K562 (cell line): ENCODE data around the gene TTC21A. TPM values are rescaled to one million over a fixed set of nuclear protein-coding genes. Genes with fewer than 3 reads are reported as not detected.

ENCODE experiments used
- KLF10 ChIP-seq: fragments of 250-450 bp; sonication (Bioruptor Pico); IDR thresholded peaks from 2 replicates; pipeline ENCODE4 v1.6.1; 2021; ENCODE audit warnings: matching md5 sums
- MECOM ChIP-seq: fragments of 250-450 bp; sonication (Bioruptor Pico); IDR thresholded peaks from 2 replicates; pipeline ENCODE4 v1.8.0; 2022; ENCODE audit warnings: inconsistent platforms
- MYNN ChIP-seq, 2 experiments: sonication (generic); formaldehyde crosslinking in 1 of 2; IDR thresholded peaks; 2 replicates each; pipeline versions ENCODE4 v1.5.0 to v1.6.1; 2016 to 2020; ENCODE audit warnings: antibody characterized with exemption in 1 of 2, missing genetic modification reagents in 1 of 2
- POLR2AphosphoS5 ChIP-seq: IDR thresholded peaks from 2 replicates; pipeline ENCODE4 v1.6.1; 2011; ENCODE audit warnings: mild to moderate bottlenecking, low read depth, low read length, moderate library complexity; ENCODE audit not compliant: control insufficient read depth, insufficient read depth
- RERE ChIP-seq: sonication (generic); formaldehyde crosslinking; IDR thresholded peaks from 2 replicates; pipeline ENCODE4 v1.8.0; 2023; ENCODE audit warnings: missing genetic modification reagents, mild to moderate bottlenecking, borderline replicate concordance
- ZNF134 ChIP-seq: fragments of 250-450 bp; sonication (Bioruptor Pico); conservative IDR thresholded peaks from 2 replicates; pipeline ENCODE4 v1.4.0; 2020
- ZNF644 ChIP-seq: fragments of 200-800 bp; sonication (Bioruptor generic); IDR thresholded peaks from 2 replicates; pipeline ENCODE4 v1.6.1; 2016; ENCODE audit warnings: low read depth, missing genetic modification characterization, missing compliant biosample characterization
- ZNF699 ChIP-seq: fragments of 250-450 bp; sonication (Bioruptor Pico); IDR thresholded peaks from 2 replicates; pipeline ENCODE4 v1.8.0; 2021; ENCODE audit warnings: mild to moderate bottlenecking, moderate library complexity; ENCODE audit not compliant: insufficient replicate concordance
- polyA plus RNA-seq, 8 experiments: library from polyadenylated mRNA; depleted of rRNA in 4 of 8; stranded (reverse) in 5 of 8; unstranded in 3 of 8; fragments of >200 nt; fragmentation: Nextera tagmentation in 2 of 8; fragmentation: Illumina TruSeq in 1 of 8; extraction: Ambion mirVana in 2 of 8; extraction: Trizol in 1 of 8; gene quantifications; 2 replicates each; pipeline versions ENCODE4 v1.2.1 to v1.2.3, GENCODE V29; 2011 to 2014; ENCODE audit warnings: inconsistent platforms in 1 of 8, missing spikeins in 1 of 8
- total RNA-seq, 7 experiments: library from RNA; depleted of rRNA in 6 of 7; stranded (reverse); fragments of >200 nt in 6 of 7; fragmentation: Illumina TruSeq in 2 of 7; extraction: Trizol in 2 of 7; gene quantifications; 2 replicates each; pipeline versions ENCODE4 v1.2.1 to v1.2.3, GENCODE V29; 2011 to 2021; ENCODE audit warnings: low replicate concordance in 1 of 7
- TF ChIP-seq, protein P1 (sequence below): sonication (generic); formaldehyde crosslinking; IDR thresholded peaks from 2 replicates; pipeline ENCODE4 v1.8.0; 2022; ENCODE audit warnings: missing genetic modification reagents, mild to moderate bottlenecking, borderline replicate concordance
- TF ChIP-seq, protein P2 (sequence below), 2 experiments: fragments of 450-650 bp in 1 of 2; sonication (generic) in 1 of 2; formaldehyde crosslinking in 1 of 2; IDR thresholded peaks; 2 replicates each; pipeline versions ENCODE4 v1.7.1 to v1.9.0; 2016 to 2022; ENCODE audit warnings: inconsistent platforms in 1 of 2, mild to moderate bottlenecking in 1 of 2, missing genetic modification reagents in 1 of 2

TTC21A gene
- total and polyA plus RNA-seq, 9 of the 15 experiments (the other 6 are each of a cell fraction or from before 2014, with no cell fraction given): 0.22 to 1.4 (median 0.70) TPM

DNA sequence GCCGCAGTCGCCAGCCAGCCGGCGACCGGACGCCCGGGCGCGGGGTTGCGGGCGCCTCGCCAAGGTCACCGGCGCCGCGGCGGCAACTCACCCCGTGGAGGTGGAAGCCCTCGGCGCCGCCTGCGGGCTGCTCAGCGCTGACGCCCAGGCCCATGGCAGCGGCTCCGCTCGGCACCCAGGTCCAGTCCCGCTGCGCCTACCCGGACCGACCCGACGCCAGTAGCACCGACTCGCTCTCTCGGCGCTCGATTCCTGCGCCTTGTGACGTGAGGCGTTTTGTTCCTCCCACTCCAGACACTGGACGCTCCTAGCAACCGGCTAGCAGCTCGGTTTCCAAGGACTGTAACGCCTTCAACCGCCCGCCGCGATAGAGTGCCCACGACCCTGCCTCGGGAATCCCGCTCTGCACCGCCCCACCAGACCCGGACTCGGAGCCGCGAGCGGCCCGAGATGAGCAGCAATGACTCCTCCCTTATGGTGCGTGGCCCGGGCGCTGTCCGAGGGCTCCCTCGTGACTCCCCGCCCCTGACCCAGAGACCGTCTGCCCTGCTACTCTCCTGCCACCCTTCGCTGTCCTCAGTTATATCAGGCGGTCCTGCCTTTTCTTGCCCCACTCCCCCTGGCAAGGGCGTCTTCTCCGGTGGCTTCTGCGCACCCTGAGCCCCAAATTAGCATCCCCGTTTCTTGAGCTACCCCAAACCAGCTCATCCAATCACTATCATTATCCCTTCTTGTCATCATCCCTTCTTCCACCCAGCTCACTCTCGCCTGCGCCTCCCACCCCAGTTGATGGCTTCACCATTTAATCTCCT, at the start of gene TTC21A, which contains the start of gene GORASP1 (continued):
- TF ChIP-seq, protein P1, sequence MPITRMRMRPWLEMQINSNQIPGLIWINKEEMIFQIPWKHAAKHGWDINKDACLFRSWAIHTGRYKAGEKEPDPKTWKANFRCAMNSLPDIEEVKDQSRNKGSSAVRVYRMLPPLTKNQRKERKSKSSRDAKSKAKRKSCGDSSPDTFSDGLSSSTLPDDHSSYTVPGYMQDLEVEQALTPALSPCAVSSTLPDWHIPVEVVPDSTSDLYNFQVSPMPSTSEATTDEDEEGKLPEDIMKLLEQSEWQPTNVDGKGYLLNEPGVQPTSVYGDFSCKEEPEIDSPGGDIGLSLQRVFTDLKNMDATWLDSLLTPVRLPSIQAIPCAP (CRISPR knock-in tag): no peak
- TF ChIP-seq ZNF134 (no peak), KLF10 (CRISPR knock-in tag) (no peak), ZNF644 (tag) (no peak), RERE (0 out of 2 replicates have a peak, but pooled peaks have one; percentile 68), MECOM (no peak), POLR2AphosphoS5 (peak; percentile 65; the same call in 1 of the 2 replicates), MYNN (IDR thresholded peaks at IDR 0.05) (peak; percentile 77; the same call in 1 of the 2 replicates), MYNN (CRISPR knock-in tag; IDR thresholded peaks at IDR 0.05) (no peak), ZNF699 (CRISPR knock-in tag) (no peak)
- TF ChIP-seq, protein P2, sequence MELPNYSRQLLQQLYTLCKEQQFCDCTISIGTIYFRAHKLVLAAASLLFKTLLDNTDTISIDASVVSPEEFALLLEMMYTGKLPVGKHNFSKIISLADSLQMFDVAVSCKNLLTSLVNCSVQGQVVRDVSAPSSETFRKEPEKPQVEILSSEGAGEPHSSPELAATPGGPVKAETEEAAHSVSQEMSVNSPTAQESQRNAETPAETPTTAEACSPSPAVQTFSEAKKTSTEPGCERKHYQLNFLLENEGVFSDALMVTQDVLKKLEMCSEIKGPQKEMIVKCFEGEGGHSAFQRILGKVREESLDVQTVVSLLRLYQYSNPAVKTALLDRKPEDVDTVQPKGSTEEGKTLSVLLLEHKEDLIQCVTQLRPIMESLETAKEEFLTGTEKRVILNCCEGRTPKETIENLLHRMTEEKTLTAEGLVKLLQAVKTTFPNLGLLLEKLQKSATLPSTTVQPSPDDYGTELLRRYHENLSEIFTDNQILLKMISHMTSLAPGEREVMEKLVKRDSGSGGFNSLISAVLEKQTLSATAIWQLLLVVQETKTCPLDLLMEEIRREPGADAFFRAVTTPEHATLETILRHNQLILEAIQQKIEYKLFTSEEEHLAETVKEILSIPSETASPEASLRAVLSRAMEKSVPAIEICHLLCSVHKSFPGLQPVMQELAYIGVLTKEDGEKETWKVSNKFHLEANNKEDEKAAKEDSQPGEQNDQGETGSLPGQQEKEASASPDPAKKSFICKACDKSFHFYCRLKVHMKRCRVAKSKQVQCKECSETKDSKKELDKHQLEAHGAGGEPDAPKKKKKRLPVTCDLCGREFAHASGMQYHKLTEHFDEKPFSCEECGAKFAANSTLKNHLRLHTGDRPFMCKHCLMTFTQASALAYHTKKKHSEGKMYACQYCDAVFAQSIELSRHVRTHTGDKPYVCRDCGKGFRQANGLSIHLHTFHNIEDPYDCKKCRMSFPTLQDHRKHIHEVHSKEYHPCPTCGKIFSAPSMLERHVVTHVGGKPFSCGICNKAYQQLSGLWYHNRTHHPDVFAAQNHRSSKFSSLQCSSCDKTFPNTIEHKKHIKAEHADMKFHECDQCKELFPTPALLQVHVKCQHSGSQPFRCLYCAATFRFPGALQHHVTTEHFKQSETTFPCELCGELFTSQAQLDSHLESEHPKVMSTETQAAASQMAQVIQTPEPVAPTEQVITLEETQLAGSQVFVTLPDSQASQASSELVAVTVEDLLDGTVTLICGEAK (IDR thresholded peaks at IDR 0.05): peak; percentile 17; the same call in 1 of the 2 replicates
- TF ChIP-seq, protein P2 (CRISPR knock-in tag; IDR thresholded peaks at IDR 0.05): no peak
